GM19043 (cell line): ENCODE results near the gene DDHD1.

ENCODE experiments used
- ATAC-seq: cut with Tn5 transposase; IDR thresholded peaks from one replicate; pipeline ENCODE4 v1.9.1; 2021; ENCODE audit warnings: low read depth; ENCODE audit not compliant: unreplicated experiment

The DDHD1 gene

DNA sequence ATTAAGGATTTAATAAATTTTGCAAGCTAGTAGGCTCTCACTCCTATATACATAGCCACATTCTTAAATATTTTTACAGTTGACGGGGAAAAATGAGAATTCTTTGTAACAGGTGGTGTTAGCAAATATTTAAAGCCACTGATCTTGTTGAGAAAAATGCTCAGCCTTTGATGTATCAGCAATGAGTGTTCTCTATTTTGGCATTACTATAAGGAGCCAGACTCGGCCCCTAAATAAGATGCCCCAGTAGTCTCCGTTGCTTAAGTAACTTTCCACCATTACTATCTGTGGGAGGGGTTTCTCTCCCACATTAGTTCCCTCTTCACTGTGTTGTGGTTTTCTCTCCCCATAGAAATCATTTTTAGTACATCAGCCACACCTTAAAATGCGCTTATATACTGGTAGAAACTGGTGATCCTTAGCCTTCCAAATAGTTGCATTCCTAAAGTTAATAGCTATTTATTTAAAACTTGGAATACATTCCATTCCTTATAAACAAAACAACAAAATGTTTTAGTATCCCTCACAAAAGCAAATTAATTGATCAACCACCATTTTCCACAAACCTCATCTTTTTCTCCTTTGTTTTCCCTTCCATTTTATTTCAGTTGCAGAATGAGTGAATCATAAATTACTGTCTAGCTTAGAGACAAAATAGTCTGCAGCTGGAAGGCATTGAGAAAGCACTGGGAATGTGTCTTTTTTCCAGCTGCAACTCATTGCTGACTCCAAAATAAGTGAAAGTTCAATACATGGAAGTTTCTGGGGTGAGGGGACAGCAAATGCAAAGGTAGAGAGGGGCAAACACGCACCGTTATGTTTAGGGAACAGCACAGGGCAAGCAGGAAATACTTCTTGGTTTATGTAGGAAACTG lies 117.5 kb downstream of the DDHD1 start:
- no peak for ATAC-seq

DNA sequence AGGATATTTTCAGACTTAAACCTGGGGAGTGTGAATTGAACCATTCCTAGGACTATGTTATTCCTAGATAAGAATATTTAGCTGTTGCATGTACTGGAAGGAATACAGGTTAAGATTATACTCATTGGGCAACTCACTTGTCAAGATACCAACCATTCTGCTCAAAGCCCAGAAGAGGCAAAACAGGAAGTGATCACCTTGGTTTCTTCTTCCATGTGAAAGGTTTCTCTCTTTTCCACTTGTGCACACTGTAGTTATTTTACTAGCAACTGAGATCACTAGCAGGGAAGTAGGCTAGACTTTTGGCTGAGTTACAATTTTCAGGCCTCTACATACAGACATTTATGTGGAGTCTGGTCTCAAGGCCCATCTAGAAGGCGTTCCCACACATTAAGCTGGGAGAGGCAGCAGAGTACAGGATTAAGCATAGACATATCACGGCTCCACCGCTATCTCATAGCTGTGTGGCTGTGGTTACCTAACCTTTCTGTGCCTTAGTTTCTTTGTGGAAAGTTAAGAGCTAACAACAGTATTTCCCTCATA lies 118.4 kb downstream of the DDHD1 start:
- no peak for ATAC-seq

- ATAC-seq = no peak
Observed at GRCh38 chr14:53034036-53034435, 119.1 kb downstream of the DDHD1 start.

GRCh38 chr14:53032838-53033390 lies 120.2 kb downstream of the DDHD1 start:
- ATAC-seq = no peak

DNA sequence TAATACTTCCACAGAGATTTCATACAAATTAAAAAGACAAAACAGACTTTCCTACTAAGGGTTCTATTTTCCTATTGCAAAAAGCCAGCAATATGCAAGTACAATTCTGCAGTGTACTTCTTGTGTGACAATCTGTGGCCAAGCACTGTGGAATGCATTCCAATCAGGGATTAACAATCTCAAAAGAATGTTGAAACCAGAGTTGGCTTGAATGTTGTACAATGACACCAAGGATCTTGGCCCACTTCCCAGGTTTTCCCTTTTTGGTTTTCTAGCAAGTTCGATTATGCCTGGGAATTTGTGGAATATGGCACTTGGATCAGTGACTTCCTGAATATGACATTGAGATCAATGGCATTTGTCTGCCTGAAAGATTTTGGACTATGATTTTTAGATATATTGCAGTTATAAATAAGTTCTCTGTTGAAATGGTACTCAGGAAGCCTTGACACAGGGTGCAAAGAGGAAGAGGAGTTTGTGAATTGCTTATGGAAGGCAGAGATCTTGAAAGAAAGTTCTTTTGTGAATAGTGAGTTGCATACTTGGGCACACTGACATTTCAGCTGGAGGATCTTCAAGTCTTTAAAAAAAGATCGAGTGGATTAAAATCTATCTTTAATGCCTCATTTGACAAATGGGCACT lies 120.8 kb downstream of the DDHD1 start:
- no peak for ATAC-seq

DNA sequence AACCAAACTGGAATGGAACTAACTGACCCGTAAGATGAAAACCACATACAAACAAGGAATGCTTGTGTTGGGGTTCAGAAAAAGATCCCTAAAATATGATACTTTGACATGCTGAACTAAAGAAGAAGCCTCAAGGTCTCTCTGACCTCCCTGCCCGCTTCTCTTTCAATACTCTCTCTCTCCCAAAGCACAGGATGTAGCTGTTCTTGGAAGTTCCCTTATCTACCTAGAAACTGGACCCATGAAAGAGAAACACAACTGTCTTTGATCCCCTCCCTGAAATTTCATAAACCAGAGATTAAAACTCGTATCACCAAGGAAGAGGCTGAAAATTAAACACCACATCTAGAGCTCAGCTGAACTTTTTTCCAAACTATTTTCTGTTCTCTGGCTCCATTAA lies 125.6 kb downstream of the DDHD1 start:
- no peak for ATAC-seq

- no peak for ATAC-seq
Observed at GRCh38 chr14:53027041-53027440, 126.1 kb downstream of the DDHD1 start.

GRCh38 chr14:53023325-53023724 lies 129.8 kb downstream of the DDHD1 start:
- ATAC-seq = no peak

- no peak for ATAC-seq
Observed at GRCh38 chr14:53022593-53022992, 130.5 kb downstream of the DDHD1 start.

- no peak for ATAC-seq
Observed at GRCh38 chr14:53020193-53020932, 132.8 kb downstream of the DDHD1 start.

DNA sequence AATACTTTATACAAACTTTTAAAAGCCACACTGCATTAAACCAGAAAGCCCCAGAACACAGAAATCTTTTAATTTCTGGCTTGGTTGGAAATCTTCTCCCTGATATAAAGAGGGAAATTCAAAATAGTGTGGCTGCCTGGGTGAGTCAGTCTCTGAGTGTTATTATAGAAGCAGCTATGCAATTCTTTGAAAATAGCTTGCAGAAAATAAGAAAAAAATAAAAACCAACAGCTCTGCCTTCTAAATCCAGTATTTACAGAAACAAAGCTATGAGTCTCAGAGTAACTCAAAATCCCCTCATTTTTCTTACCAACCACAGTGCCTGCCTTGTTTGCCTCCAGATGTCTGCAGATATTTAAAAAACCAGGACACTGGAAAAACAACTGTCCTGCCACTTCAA lies 133.7 kb downstream of the DDHD1 start:
- ATAC-seq = no peak

DNA sequence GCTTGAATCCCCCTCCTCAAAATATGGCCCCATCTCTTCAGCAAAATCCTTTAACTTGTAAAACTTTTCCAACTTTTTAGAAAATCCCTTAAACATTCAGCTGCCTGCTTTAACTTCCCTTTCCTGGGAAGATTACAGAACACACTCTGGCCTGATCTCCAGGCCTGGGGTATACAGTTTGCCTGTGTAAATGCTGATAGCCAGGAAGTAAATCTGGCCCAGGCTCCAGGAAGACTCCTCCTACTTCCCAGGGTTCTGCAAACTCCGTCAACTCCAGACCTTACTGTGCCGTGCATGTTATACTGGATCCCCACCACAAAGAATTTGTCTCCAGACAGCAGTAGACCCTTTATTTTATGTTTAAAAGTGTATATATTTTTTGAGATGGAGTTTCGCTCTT lies 135.3 kb downstream of the DDHD1 start:
- ATAC-seq = no peak

DNA sequence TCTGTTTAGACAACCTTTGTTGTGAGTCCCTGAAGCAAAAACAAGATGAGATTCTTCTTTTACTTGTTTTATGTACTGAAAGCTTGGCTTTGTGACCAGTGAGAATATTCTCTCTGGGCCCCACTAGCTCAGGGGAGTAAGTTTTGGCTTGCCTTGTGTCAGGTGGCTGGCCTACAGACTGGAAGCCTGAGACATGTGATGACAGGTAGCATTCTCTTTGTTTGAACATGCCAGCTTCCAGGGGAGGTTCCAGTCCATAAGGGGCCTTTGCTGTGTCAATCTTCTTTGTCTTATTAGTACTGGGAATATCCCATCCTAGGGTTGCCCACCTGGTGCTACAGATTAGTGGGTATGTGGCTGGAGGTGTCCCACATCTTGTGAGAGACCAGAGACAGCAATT lies 136.2 kb downstream of the DDHD1 start:
- ATAC-seq = no peak

- no peak for ATAC-seq
Observed at GRCh38 chr14:53016491-53016890, 136.6 kb downstream of the DDHD1 start.

DNA sequence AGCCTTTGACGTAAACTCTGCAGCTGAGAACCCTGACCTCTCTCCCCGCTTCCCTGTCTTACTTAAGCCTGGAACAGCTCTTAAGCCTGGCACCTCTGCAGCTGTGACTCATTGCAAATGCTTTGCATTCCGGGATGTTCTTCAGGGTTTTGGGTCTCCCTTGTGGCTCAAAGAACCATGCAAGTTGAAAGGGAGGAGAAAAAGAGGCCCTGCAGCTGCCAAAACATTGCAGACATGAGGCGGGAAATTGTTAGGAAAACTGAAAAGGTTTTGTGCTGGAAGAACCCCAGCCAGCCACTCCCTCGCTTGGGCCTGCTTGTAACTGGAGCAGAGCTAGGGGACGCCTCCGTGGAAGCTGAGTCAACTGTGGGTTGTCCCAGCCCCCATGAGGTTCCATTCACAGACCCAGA lies 142.1 kb downstream of the DDHD1 start:
- no peak for ATAC-seq

DNA sequence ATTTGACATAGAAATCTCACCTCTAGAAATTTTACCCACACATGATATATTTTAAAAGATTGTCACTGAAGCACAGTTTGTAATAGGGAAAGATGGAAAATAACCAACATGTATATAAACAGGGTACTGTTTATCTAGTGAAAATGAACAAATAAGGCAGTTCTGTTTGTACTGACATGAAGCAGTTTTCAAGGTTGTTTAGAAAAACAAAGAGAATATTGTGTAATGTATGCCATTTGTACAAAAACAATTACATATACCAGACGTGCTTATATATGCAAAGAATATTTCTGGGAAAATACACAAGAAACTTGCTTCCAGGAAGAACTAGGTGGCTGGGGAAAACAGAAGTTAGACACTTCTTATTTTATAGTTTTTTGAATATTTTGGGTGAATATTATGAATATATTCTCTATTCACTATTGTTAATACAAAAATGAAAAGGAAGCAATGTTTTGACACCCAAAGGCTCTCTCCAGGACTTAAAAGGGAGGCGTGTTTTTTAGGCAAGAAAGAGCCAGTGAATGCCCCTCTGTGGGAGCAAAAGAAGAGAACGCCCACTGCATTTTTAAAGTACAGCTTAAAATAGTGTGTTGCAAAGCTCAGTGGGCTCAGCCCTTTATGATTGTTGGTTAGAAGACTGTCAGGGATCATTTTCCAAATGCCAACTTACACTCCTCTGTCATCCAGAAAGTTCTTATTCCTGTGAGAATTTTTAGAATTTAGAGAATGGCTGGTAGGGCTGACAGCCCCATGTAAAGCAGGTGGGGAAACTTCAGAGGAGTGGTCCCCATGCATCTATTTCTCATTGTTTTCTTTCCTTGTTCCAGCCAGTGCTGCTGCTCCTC lies 142.7 kb downstream of the DDHD1 start:
- no peak for ATAC-seq

GRCh38 chr14:53006931-53007562 lies 146.1 kb downstream of the DDHD1 start:
- no peak for ATAC-seq

- no peak for ATAC-seq
Observed at GRCh38 chr14:53004976-53005375, 148.1 kb downstream of the DDHD1 start.

GRCh38 chr14:53003776-53004175 lies 149.3 kb downstream of the DDHD1 start:
- ATAC-seq = no peak
